Coronary artery (tissue), 2 donors: ENCODE measurements around the gene TBC1D23.
"Not testable (repeated sequence)": the region's sequence is repeated elsewhere in the genome, so short reads cannot be mapped to it uniquely, and the experiment has no call there.

Source experiments
- DNase-seq: peaks from one replicate; pipeline ENCODE4 v3.0.0-alpha.2; 2017; ENCODE audit warnings: low spot score
- H3K27ac ChIP-seq, 2 donors: fragments of 200-600 bp; sonication (generic); one replicate each; pipeline ENCODE4 v1.5.1; 2016 to 2019
- H3K4me3 ChIP-seq: fragments of 200-600 bp; sonication (generic); 2 replicates; pipeline ENCODE4 v1.5.1; 2016; ENCODE audit warnings: mild to moderate bottlenecking, moderate library complexity
- TF ChIP-seq, protein P1 (sequence below): fragments of 200-600 bp; sonication (generic); IDR thresholded peaks from one replicate; pipeline ENCODE4 v1.5.1; 2019; ENCODE audit warnings: antibody characterized with exemption

TBC1D23 gene

DNA sequence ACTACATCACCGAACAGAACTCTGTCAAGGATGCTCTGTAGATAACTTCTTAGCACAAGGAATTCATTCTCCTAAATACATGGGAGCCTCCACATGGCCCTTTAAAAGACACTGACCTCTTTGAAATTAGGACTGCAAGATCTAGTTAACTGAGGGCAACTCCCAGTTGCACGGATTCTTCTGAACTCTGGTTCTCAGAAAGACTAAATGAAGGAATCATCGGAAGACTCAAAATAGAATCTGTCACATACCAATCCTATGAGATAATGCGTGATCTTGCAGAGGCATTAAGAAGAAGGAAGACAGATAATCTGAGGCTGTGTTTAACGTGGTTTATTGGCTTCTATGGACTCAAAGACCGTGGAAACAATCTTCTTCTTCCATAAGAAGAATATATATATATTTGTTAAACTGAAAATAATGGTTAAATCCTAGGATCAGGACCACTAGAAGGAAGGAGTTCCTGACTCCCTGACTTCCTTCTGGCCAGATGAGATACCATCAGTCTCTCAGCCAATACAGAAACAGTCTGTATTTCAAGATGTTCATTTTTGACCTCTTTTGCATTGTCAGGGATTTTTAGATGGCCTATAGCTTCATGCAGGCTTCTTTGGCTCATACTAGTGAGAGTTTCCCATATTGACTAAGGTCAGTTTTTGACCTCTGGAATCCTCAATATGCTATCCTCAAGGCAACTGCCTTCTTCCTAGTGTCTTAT, 33.9 kb upstream of the TBC1D23 start:
- Histone ChIP-seq H3K4me3 (no peak overlapping the region), H3K27ac (no peak overlapping the region)
- TF ChIP-seq, protein P1, sequence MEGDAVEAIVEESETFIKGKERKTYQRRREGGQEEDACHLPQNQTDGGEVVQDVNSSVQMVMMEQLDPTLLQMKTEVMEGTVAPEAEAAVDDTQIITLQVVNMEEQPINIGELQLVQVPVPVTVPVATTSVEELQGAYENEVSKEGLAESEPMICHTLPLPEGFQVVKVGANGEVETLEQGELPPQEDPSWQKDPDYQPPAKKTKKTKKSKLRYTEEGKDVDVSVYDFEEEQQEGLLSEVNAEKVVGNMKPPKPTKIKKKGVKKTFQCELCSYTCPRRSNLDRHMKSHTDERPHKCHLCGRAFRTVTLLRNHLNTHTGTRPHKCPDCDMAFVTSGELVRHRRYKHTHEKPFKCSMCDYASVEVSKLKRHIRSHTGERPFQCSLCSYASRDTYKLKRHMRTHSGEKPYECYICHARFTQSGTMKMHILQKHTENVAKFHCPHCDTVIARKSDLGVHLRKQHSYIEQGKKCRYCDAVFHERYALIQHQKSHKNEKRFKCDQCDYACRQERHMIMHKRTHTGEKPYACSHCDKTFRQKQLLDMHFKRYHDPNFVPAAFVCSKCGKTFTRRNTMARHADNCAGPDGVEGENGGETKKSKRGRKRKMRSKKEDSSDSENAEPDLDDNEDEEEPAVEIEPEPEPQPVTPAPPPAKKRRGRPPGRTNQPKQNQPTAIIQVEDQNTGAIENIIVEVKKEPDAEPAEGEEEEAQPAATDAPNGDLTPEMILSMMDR = no peak
- no peak for DNase-seq

DNA sequence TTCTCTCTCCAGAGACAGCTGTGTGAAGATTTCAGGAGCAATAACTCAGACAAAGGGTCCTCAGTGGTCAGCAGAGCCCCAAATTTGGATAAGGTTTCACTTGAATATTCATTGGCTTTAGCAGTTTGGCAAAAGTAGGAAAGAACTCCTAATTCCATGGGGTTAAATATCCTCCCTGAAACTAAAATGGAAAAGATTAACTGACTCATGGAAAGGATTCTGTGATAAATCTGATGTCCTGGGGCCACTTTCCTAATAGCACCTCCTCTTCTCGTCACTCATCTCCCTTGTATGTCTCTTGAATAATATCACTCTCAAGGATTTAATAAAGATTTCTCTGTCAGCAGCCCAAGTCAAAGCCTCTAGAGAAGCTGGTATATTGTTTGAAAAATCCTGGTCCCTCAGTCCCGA, 33.3 kb upstream of the TBC1D23 start:
- Histone ChIP-seq H3K27ac (no peak overlapping the region), H3K4me3 (no peak overlapping the region)
- no peak for DNase-seq
- TF ChIP-seq, protein P1 = no peak

DNA sequence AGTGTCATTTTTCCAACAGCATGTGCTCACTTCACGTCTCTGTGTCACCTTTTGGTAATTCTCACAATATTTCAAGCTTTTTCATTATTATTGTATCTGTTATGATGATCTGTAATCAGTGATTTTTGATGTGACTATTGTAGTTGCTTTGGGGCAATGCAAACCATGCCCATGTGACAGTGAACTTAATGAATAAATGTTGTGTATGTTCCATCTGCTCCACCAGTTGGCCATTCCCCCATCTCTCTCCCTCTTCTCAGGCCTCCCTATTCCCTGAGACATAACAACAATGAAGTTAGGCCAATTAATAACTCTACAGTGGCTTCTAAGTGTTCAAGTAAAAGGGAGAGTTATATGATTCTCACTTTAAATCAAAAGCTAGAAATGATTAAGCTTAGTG, 32.5 kb upstream of the TBC1D23 start:
- TF ChIP-seq, protein P1 = no peak
- DNase-seq = no peak
- no peak overlapping the region for H3K4me3 ChIP-seq
- no peak overlapping the region for H3K27ac ChIP-seq

DNA sequence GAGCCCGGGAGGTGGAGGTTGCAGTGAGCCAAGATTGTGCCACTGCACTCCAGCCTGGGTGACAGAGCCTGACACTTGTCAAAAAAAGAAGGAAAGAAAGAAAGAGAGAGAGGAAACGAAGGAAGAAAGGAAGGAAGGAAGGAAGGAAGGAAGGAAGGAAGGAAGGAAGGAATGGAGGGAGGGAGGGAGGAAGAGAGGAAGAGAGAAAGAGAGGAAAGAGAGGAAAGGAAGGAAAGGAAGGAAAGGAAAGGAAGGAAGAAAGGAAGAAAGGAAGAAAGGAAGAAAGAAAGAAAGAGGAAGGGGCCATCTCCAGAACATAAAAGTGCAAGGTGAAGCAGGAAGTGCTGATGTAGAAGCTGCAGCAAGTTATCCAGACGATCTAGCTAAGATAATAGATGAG, 31.6 kb upstream of the TBC1D23 start:
- H3K4me3 ChIP-seq, H3K27ac ChIP-seq, DNase-seq: not testable (repeated sequence)

DNA sequence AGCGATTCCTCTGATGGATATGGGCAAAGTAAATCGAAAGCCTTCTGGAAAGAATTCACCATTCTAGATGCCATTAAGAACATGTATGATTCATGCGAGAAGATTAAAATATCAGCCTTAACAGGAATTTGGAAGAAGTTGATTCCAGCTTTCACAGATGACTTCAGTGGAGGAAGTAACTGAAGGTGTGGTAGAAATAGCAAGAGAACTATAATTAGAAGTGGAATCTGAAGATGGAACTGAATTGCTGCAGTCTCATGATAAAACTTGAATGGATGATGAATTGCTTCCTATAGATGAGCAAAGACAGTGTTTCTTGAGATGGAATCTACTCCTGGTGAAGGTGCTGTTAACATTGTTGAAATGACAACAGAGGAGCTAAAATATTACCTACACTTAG, 30.1 kb upstream of the TBC1D23 start:
- DNase-seq = no peak
- Histone ChIP-seq H3K27ac (no peak overlapping the region), H3K4me3 (no peak overlapping the region)
- TF ChIP-seq, protein P1 = no peak

DNA sequence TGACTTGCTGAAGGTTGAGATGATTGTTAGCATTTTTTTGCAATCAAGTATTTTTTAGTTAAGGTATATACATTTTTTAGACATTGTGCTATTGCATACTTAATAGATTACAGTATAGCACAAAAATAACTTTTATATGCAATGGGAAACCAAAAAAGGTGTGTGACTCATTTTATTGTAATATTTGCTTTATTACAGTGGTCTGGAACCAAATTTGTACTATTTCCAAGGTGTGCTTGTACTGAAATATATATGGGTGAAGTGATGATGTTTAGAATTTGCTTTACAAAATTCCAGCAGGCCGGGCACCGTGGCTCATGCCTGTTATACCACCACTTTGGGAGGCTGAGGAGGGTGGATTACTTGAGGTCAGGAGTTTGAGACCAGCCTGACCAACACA, 29.1 kb upstream of the TBC1D23 start:
- H3K27ac ChIP-seq = no peak overlapping the region
- no peak overlapping the region for H3K4me3 ChIP-seq
- TF ChIP-seq, protein P1 = no peak
- no peak for DNase-seq

DNA sequence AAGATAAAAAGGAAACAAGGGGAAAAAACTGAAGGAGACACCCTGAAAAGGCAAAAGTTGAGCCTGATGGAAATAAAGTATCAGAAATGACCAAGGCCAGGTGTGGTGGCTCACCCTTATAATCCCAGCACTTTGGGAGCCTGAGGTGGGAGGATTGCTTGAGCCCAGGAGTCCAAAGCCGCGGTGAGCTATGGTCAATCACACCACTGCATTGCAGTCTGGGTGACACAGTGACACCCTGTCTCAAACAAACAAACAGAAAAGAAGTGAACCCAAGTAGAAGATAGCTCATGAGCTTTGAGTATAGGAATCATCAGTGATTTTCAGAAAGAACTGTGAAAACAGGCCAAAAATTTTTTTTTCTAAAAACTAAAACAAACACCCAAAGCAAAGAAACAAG, 26.4 kb upstream of the TBC1D23 start:
- no peak overlapping the region for H3K4me3 ChIP-seq
- no peak for DNase-seq
- H3K27ac ChIP-seq = no peak overlapping the region
- TF ChIP-seq, protein P1 = no peak
